Gastroesophageal sphincter (tissue), 3 donors: ENCODE measurements around the gene RBM18.

Experiments used
- POLR2A ChIP-seq, 2 donors: fragments of 450-650 bp; IDR thresholded peaks; one replicate each; pipeline ENCODE4 v1.6.1; 2017; ENCODE audit warnings: antibody characterized with exemption in 2 of 2, mild to moderate bottlenecking in 2 of 2, moderate library complexity in 1 of 2
- TF ChIP-seq, protein P1 (sequence below), 4 experiments: fragments of 200-600 bp in 2 of 4; fragments of 450-650 bp in 2 of 4; sonication (generic) in 1 of 4; IDR thresholded peaks; one replicate each; pipeline ENCODE4 v1.5.1; 2017 to 2019; ENCODE audit warnings: antibody characterized with exemption in 4 of 4, mild to moderate bottlenecking in 2 of 4, moderate library complexity in 2 of 4

DNA sequence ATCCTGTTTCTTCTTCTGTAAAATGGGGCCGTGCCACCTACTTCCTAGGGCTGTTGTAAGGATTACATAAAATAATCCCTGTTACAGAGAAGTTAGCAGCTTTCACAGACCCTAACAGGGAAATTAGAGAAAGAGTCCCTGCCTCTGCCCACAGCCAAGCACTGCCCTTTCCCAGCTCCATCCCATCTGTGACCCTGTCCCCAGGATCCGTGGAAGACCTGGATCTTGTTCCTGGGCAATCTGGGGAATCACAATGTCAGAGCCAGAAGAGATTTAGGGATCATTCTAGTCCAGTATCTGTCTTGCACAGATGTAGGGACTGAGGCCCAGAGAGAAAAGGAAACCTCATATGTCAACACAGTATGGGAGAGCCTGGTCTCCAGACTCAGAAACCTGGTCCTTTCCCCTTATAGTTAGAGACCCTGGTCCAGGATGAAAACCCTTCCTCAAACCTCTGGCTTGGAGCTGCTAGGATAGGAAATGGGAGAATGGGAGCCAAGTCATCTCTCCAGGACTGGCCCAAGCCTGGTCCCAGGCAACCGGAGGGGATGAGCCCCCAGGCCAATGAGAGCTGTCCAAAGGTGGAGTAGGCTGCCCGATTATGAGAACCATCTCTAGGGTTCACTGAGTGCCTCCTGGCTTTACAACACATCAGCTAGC lies 48.4 kb downstream of the RBM18 start:
- TF ChIP-seq, protein P1, sequence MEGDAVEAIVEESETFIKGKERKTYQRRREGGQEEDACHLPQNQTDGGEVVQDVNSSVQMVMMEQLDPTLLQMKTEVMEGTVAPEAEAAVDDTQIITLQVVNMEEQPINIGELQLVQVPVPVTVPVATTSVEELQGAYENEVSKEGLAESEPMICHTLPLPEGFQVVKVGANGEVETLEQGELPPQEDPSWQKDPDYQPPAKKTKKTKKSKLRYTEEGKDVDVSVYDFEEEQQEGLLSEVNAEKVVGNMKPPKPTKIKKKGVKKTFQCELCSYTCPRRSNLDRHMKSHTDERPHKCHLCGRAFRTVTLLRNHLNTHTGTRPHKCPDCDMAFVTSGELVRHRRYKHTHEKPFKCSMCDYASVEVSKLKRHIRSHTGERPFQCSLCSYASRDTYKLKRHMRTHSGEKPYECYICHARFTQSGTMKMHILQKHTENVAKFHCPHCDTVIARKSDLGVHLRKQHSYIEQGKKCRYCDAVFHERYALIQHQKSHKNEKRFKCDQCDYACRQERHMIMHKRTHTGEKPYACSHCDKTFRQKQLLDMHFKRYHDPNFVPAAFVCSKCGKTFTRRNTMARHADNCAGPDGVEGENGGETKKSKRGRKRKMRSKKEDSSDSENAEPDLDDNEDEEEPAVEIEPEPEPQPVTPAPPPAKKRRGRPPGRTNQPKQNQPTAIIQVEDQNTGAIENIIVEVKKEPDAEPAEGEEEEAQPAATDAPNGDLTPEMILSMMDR (IDR thresholded peaks at IDR 0.05), result no peak
- no peak for TF ChIP-seq POLR2A (IDR thresholded peaks at IDR 0.05)
